Measurements from ENCODE around the gene ZBTB5.

- no peak for TF ChIP-seq POLR2A (IDR thresholded peaks at IDR 0.05)
- TF ChIP-seq CTCF (IDR thresholded peaks at IDR 0.05): no peak
These were observed 11.4 kb downstream of the ZBTB5 start for GRCh38 chr9:37453827-37454226.

All from Peyer's patch (tissue), 4 donors.